Nephron progenitor cell (in vitro differentiated cells): ENCODE results near the gene RNF115.
"Not testable (repeated sequence)": the region's sequence is repeated elsewhere in the genome, so short reads cannot be mapped to it uniquely, and the experiment has no call there.

ENCODE experiments used
- DNase-seq: peaks from one replicate; pipeline ENCODE4 v3.0.0; 2021
- H3K27ac Mint-ChIP-seq: 2 replicates; pipeline ENCODE4 v1.8.0; 2021; ENCODE audit warnings: mild to moderate bottlenecking, moderate library complexity, mixed read lengths
- H3K27me3 Mint-ChIP-seq: 2 replicates; pipeline ENCODE4 v1.8.0; 2021; ENCODE audit warnings: mild to moderate bottlenecking, low read depth, mixed read lengths; ENCODE audit not compliant: poor library complexity
- H3K36me3 Mint-ChIP-seq: 2 replicates; pipeline ENCODE4 v1.8.0; 2021; ENCODE audit warnings: low read depth, mixed read lengths
- H3K4me1 Mint-ChIP-seq: 2 replicates; pipeline ENCODE4 v1.8.0; 2021; ENCODE audit warnings: mixed read lengths
- H3K4me3 Mint-ChIP-seq: 2 replicates; pipeline ENCODE4 v1.8.0; 2021; ENCODE audit warnings: mild to moderate bottlenecking, moderate library complexity, mixed read lengths
- H3K9me3 Mint-ChIP-seq: 2 replicates; pipeline ENCODE4 v1.8.0; 2021; ENCODE audit warnings: mild to moderate bottlenecking, moderate library complexity, mixed read lengths
- CTCF ChIP-seq: fragments of 200-600 bp; sonication (generic); IDR thresholded peaks from 2 replicates; pipeline ENCODE4 v1.5.0; 2021; ENCODE audit warnings: antibody characterized with exemption

The RNF115 gene

GRCh38 chr1:145795257-145795881, 28.5 kb downstream of the RNF115 start:
- Mint-ChIP-seq H3K4me3 (no peak overlapping the region), H3K36me3 (peaks cover 80% of the 10 kb centered on the region), H3K27me3 (no peaks in the 10 kb centered on the region), H3K9me3 (peaks cover 55% of the 10 kb centered on the region), H3K4me1 (no peaks in the 10 kb centered on the region), H3K27ac (no peak overlapping the region)
- no peak for DNase-seq
- no peak for TF ChIP-seq CTCF

GRCh38 chr1:145792484-145792883, 31.4 kb downstream of the RNF115 start:
- Mint-ChIP-seq H3K27ac (peak overlapping the region; percentile 22), H3K9me3 (peaks cover 30% of the 10 kb centered on the region), H3K36me3 (peaks cover 66% of the 10 kb centered on the region), H3K4me3 (no peak overlapping the region), H3K4me1 (no peaks in the 10 kb centered on the region), H3K27me3 (no peaks in the 10 kb centered on the region)
- DNase-seq, result no peak
- TF ChIP-seq CTCF, result no peak

GRCh38 chr1:145791860-145792259, 32.0 kb downstream of the RNF115 start:
- H3K27ac Mint-ChIP-seq, H3K4me1 Mint-ChIP-seq, H3K27me3 Mint-ChIP-seq, DNase-seq, H3K4me3 Mint-ChIP-seq: not testable (repeated sequence)
- peaks cover 61% of the 10 kb centered on the region for H3K36me3 Mint-ChIP-seq
- H3K9me3 Mint-ChIP-seq, result peaks cover 23% of the 10 kb centered on the region

- DNase-seq, result no peak
- H3K4me3 Mint-ChIP-seq, result no peak overlapping the region
- TF ChIP-seq CTCF, result no peak
- no peaks in the 10 kb centered on the region for H3K9me3 Mint-ChIP-seq
- peaks cover 5% of the 10 kb centered on the region for H3K4me1 Mint-ChIP-seq
- no peaks in the 10 kb centered on the region for H3K27me3 Mint-ChIP-seq
- peaks cover 32% of the 10 kb centered on the region for H3K36me3 Mint-ChIP-seq
- peak overlapping the region; percentile 84 for H3K27ac Mint-ChIP-seq
Observed at GRCh38 chr1:145788580-145788979, 35.3 kb downstream of the RNF115 start.

GRCh38 chr1:145786271-145786670, 37.6 kb downstream of the RNF115 start:
- no peaks in the 10 kb centered on the region for H3K27me3 Mint-ChIP-seq
- TF ChIP-seq CTCF, result no peak
- no peaks in the 10 kb centered on the region for H3K9me3 Mint-ChIP-seq

GRCh38 chr1:145785547-145785946, 38.3 kb downstream of the RNF115 start:
- Mint-ChIP-seq H3K27ac (no peak overlapping the region), H3K4me1 (peaks cover 10% of the 10 kb centered on the region)

More at GRCh38 chr1:145786271-145786670, 37.6 kb downstream of the RNF115 start:
- no peak for DNase-seq
- Mint-ChIP-seq H3K4me1 (peaks cover 5% of the 10 kb centered on the region), H3K27ac (peak overlapping the region; percentile 61), H3K36me3 (peaks cover 27% of the 10 kb centered on the region), H3K4me3 (no peak overlapping the region)

More at GRCh38 chr1:145785547-145785946, 38.3 kb downstream of the RNF115 start:
- Mint-ChIP-seq H3K36me3 (peaks cover 33% of the 10 kb centered on the region), H3K27me3 (no peaks in the 10 kb centered on the region), H3K9me3 (no peaks in the 10 kb centered on the region), H3K4me3 (no peak overlapping the region)
- no peak for TF ChIP-seq CTCF
- DNase-seq, result no peak
